A549 treated with GW870086 at 1 μM for 4 hours (cell line): ENCODE measurements around the gene NT5C3B. TPM values are rescaled to one million over a fixed set of nuclear protein-coding genes. Genes with fewer than 3 reads are reported as not detected.

Source experiments
- total RNA-seq: library from RNA; stranded (reverse); fragments of 200-300 nt; extraction: Qiagen RNA extraction; gene quantifications from 5 replicates; pipeline ENCODE4 v1.2.3, GENCODE V29; 2022; ENCODE audit warnings: low read depth

The NT5C3B gene
- total RNA-seq: 103 to 113 TPM (median 108 TPM) in 5 replicates

GRCh38 chr17:41835800-41836549 lies at the start of gene NT5C3B:
NT5C3B (minus strand) TSS chr17:41836232; CDS start chr17:41836193, 39 bp downstream.

DNA sequence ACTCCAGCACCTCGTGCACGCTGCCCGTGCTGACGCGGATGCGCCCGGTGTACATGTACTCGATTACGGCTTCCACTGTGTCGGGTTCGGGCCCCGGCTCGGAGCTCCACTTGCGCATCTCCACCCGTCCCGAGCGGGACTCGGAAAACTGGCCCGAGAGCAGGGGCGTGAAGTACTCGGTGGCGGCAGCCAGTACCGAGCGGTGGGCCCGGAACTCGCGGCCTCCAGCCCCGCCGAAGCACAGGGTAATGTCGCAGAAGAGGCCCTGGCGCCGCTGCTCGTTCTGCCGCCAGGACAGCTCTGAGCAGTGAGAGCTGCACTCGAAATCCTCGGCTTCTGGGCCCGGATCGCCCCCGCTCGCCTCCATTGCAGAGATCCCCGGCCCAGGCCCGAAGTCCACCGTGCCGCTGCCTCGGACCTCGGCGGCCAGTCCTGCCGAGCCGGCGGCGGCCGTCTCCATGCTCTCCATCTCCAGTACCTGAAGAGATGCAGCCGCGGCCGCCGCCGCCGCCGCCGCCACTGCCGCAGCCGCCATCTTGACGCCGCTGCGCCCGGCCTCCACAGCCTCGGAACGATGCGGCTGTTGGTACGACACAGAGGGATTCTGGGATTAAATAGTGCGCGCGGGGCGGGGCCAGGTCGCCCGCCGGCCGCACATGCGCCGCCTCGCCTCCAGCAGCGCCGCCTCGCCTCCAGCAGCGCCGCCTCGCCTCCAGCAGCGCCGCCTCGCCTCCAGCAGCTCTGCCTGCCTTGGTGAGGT lies 29.0 kb upstream of the NT5C3B start, which contains the start of gene KLHL11:
Gene KLHL11, minus strand, starts transcription at position 588 of the 760 bp plus-strand sequence. Its CDS starts 53 bp downstream, at position 535.

GRCh38 chr17:41837761-41838538 lies 1.9 kb upstream of the NT5C3B start, which contains the start of gene KLHL10:
KLHL10 (plus strand) TSS chr17:41837825; CDS start chr17:41837933, 108 bp downstream.

GRCh38 chr17:41812381-41813151 lies 23.5 kb downstream of the NT5C3B start, which contains the start of gene FKBP10:
FKBP10 (plus strand) TSS chr17:41813004; CDS start chr17:41813035, 31 bp downstream.

DNA sequence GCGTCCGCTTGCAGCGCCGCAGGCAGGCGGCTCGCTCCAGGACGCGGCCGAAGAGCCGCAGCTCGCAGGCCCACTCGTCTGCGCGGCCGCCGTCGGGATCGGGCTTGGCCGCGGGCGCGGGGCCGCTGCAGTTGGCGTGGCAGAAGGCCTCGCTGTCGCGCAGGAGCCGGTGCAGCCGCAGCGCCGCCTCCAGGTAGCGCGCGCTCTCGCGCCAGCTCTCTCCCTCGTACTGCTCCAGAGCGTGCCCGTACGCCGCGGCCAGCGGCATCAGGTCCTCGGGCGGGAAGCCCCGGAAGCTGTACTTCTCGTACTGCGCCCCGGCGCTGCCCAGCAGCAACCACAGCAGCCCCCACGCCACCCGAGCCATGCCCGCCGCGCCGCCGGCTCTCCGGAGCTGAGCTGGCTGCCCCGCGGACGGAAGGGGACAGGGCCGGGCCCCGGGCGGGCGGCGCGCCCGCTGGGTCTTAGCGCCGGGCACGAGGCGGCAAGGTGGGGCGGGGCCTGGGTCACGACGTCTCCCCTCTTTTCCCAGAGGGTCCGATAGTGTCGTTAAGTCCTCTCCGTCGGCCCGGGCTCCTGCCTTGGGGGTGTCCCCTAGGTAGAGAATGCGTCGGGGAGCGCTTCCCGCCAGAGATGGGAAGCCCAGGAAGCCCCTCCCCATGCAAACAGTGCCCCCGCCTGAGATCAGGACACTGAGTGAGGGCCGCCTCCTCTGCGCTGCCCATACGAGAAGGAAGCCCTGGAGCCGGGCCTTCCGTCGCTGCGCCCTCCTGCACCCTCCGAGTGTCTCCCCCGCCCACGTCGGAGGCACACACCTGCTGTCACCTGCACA lies 24.3 kb downstream of the NT5C3B start, which contains the start of gene P3H4:
Gene P3H4, minus strand, starts transcription at position 401 of the 832 bp plus-strand sequence. Its CDS starts 34 bp downstream, at position 367.

GRCh38 chr17:41786227-41787020 lies 49.6 kb downstream of the NT5C3B start, which contains the start of gene JUP:
JUP (minus strand) TSS chr17:41786711; CDS start chr17:41771854, 14,857 bp downstream.

Other genes with a start within 250 kb of the NT5C3B start
- gene KRT14, start 249.3 kb downstream of the NT5C3B start, total RNA-seq: 0.07 to 0.13 TPM in 2 of 5 replicates, not detected in the others
- 0.64 to 1.8 TPM (median 1.3 TPM) in 5 replicates for gene KRT16, start 223.5 kb downstream of the NT5C3B start, total RNA-seq
- gene KRT17, start 211.7 kb downstream of the NT5C3B start, total RNA-seq: 0.63 to 1.9 TPM (median 1.3 TPM) in 5 replicates
- gene EIF1, start 147.3 kb downstream of the NT5C3B start, total RNA-seq: 1,141 to 1,532 TPM (median 1,312 TPM) in 5 replicates
- gene GAST, start 123.9 kb downstream of the NT5C3B start, total RNA-seq: 0.42 TPM in 1 of 5 replicates, not detected in the others
- 1.1 to 2.3 TPM (median 1.5 TPM) in 5 replicates for gene HAP1, start 101.6 kb downstream of the NT5C3B start, total RNA-seq
- gene JUP, start 49.5 kb downstream of the NT5C3B start, total RNA-seq: 91.7 to 132 TPM (median 123 TPM) in 5 replicates
- gene P3H4, start 24.3 kb downstream of the NT5C3B start, total RNA-seq: 25.8 to 38.7 TPM (median 35.0 TPM) in 5 replicates
- 86.7 to 109 TPM (median 106 TPM) in 5 replicates for gene FKBP10, start 23.2 kb downstream of the NT5C3B start, total RNA-seq
- not detected in 5 replicates for gene KLHL10, start 1.6 kb upstream of the NT5C3B start, total RNA-seq
- gene KLHL11, start 29.2 kb upstream of the NT5C3B start, total RNA-seq: 1.7 to 3.8 TPM (median 2.9 TPM) in 5 replicates
- gene ACLY, start 82.7 kb upstream of the NT5C3B start, total RNA-seq: 247 to 312 TPM (median 289 TPM) in 5 replicates
- 0.98 to 1.6 TPM (median 1.3 TPM) in 5 replicates for gene ODAD4, start 94.4 kb upstream of the NT5C3B start, total RNA-seq
- 55.5 to 71.2 TPM (median 67.9 TPM) in 5 replicates for gene CNP, start 130.6 kb upstream of the NT5C3B start, total RNA-seq
- gene DNAJC7, start 181.2 kb upstream of the NT5C3B start, total RNA-seq: 111 to 123 TPM (median 118 TPM) in 5 replicates
- gene NKIRAS2, start 183.9 kb upstream of the NT5C3B start, total RNA-seq: 42.0 to 45.8 TPM (median 44.8 TPM) in 5 replicates
- 0.48 to 0.94 TPM (median 0.69 TPM) in 5 replicates for gene C17orf113, start 214.4 kb upstream of the NT5C3B start, total RNA-seq